Ramos (cell line): ENCODE data around the gene SORCS1.

ENCODE experiments used
- in situ Hi-C: fragments of 300-500 bp; cut with MboI; formaldehyde crosslinking; loops from one replicate; pipeline ENCODE4 v1.14.3; 2022; ENCODE audit warnings: low sequenced_read_pairs; ENCODE audit not compliant: unreplicated experiment

SORCS1 gene

DNA sequence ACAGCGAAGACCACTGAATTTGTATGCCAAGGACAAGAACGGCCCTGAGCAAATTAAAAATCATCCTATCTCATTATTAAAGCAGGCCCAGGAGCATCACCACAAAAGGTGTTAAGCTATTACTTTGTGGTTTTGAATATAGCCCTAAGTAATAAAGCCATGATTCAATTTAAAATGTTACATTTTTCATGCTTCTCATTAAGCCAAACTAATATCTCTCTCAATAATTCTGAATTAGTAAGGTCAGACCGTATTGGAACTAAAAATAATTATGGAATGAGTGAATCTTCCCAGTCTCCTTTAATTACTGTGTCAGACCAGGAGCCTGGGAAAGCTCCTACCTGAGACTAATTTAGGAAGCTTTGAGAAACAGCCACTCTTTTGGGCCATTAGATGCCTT, 162.4 kb downstream of the SORCS1 start:
- in situ Hi-C loops: no loop called here

DNA sequence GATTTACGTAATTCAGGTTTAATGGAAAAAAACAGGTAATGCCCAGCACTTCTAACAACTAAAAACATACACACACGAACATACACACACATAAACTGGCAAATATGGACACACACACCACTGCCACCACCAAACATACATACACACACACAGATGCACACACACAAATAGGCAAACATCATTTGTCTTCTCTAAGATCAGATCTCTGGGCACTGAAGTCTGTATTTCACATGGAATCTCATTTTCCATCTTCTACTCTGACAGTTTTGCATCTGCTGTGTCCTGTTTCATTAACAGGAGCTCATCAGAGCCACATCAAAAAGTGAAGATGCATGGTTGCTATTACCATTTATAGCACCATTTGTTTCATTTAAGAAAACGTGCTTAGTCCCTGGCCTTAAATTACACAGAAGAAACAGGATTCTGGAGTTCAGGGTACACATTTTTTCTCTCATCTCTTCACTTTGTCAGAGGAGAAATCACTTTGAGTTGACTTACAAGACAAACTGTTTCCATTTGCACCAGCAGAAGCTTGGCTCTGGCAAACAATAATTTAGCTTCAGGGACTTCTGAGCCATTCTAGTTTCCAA, 165.3 kb downstream of the SORCS1 start:
- in situ Hi-C loops: no loop called here

DNA sequence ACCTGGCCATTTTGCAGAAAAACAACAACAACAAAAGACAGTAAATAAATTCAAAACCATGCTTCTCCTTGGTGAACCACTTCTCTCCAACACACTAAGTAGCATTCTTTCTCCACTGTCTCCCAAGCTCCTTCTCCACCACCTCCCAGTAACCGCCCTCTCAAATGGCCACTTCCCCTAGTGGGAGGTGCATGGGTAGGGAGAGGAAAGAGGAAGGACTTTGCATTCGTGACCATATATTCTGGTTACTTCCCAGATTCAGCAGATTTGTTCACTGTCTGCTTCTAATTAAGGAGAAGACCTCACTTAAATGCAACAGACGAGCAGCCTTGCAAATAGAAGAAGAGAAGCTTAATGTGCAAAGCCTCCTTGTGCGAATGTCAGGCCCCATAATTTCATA, 166.8 kb downstream of the SORCS1 start:
- in situ Hi-C loops: no loop called here

DNA sequence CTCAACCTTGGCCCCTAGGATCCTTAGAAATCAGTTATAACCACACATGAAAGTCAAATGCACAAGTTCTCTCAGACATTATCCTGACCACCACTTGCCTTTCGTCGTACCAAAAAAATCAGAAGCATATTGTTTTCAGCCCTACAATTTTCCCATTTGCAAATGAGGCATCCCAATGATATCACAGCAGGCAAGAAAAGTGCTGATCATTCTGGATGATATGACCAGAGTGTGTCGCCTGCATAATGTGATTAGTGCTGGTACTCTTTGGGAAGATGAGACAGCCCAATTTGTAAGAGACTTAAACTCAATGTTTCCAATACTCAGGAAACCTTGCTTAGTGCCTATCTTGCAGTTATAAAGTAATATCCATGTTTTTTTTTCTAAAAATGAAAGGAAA, 168.0 kb downstream of the SORCS1 start:
- in situ Hi-C loops: no loop called here

DNA sequence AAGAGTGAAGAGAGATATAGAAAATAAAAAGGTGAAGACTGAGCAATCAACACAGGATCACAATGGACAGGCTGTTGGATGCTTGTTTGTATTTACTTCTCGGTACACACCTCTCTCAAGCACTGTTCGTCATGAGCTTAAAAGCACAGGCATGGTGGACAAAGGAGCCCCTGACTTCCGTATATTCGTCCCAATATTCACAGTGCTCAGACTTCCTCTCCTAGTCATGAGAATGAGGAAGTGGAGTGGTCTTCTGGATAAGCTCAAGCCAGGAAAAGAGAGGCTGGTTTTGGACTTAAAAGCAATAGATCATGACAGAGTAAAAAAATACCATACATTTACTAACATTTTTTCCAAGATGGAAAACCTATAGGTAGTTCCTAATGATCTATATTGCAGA, 172.5 kb downstream of the SORCS1 start:
- in situ Hi-C loops: no loop called here

DNA sequence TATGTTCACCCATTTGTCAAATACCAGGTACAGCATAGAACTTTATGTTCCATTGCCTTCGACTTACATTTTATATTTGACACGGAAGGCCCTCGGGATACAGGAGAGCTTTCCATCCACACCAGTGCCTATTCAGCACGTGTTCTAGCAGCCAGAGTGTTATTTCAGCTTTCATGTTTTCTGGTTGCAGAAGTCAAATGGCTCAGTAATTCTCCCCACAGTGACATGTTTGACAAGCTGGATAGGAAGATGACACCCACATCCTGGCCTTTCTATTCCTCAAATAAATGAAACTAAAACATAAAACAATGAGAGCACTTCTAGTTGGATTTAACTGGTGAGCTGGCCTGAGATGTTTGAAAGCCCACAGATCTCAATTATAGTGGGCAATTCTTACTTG, 173.4 kb downstream of the SORCS1 start:
- in situ Hi-C loops: no loop called here

DNA sequence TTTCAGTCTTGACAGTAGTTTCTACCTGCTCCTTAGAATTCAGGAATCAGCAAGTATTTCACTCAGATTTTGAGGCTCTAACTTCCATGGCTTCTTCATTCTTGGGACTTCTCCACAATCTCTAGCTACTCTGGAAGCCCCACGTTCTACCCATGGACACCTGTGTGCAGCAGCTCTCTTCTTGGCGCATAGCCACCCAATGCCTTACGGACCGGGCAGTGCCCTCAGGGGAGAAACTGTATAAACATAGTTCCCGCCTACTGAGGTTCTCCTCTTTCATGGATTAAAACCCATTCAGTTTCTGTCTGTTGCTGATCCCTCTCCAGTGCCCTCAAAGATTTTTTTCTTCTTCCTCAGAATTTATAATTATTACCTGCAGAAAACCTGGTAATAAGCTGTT, 177.1 kb downstream of the SORCS1 start:
- in situ Hi-C loops: no loop called here

DNA sequence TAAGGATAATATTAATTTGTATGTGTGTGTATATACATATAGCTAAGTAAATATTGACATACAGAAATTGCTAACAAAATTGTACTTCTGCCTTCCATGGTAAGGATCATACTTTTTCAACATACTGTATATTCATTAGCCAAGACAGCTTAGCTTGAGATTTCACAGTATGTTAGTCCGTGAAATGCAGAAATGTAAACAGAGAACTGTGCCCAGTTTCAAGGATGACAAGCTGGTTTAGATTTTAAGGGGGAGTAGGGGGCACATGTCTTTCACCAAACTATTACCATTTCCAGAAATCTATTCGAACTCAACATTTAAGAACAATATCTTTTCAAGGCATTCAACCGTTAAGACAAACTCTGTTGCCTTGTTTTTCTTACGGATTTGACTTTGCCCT, 182.2 kb downstream of the SORCS1 start:
- in situ Hi-C loops: no loop called here

DNA sequence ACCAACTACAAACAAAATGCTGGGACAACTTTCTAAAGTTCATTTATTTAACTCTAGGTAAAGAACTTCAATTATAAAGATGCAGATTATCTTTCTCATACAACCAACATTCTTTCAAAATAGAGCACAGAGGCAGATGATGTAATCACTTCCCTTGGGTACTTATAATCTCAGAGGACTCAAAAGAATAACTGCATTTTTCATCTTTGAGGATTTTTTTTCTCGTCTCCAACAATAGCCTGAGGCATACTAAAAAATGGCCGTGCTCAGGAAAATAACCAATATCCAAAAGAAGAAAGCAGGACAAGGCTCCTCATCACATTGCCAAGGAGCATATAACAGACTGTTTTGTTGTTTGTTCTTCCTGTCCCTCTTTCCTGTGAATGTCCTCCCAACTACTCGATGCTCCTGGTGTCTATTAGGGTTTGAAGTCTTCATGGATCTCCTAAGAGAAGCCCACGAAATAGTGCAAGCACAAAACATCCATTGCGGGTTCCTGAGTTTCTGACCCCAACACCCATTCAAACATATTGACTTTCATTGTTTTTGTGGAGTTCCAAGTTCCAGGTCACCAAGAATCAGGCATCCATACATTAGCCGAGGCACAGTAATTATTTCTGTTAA, 182.9 kb downstream of the SORCS1 start:
- in situ Hi-C loops: no loop called here

DNA sequence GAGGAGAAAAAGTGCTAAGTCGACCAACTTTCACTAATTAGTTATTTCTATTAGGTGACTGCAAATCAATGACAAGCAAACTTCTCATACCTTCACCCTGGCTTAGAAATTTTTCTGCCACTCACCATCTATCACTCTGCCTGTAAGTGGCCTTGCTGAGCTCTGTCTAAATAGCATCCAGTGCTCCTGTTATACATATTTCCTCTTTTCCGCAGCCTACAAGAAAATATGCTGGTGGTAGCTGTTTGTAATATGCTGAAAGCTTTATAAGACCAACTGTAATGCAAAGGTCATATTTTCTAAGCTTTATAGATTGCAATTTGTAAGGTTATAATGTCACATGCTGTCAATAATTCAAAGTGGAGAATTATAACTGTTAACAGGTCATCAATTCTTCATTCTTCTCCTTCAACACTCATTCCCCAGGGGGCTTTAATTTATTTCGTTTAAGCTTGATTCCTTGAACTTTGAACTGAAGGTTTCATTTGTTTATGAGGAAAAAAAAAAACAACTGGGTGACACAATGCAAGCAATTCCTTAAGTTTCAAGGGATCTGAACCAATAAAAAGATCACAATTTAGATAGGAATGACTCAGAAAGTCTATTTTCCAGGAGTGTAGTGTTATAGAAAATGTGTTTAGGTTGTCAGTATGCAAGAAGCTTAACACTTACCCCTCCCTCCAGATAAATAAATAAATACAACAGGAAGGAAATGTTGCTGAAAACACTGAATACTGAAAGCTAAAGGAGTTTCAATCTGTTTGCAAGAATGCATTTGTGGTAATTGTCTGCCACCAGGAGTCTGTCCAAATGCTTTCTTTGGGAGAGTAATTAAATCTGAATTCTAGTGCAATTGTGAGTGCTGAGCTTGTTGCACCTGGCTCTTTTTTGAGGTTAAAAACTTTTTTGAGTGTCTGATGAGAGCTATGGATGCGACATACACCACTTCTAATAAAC, 183.7 kb downstream of the SORCS1 start:
- in situ Hi-C loops: no loop called here

DNA sequence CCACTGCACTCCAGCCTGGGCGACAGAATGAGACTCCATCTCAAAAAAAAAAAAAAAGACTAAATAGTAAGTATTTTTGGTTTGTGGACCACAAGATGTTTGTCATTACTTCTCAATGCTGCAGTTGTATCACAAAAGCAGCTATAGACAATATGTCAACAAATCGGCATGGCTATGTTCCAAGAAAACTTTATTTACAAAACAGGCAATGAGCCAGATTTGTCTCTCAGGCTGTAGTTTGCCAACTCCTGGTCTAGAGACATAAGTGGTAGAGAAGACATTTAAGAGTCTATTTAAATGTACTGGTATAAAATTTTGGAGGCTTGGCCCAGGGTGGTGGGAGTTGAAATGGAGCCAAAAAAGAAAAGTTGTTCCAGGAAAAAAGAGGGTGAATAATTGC, 185.8 kb downstream of the SORCS1 start:
- in situ Hi-C loops: no loop called here

DNA sequence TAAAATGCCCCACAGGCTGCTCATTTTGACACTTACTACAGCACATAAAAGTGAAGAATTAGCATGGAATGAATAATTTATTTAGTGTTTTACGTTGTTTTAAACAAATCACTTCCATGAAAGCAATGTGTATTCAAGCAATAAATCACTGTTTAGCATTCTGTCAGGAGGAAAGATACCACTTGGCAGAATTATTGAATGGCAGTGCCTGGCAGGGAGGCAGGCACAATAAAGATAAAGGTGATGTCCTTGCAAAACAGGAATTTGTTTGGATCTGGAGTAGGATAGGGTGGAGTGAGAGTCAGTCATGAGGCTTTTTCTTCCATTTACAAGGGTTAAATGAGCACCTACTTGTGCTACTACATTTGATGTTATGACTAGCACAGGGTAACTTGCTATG, 190.8 kb downstream of the SORCS1 start:
- in situ Hi-C loops: no loop called here

DNA sequence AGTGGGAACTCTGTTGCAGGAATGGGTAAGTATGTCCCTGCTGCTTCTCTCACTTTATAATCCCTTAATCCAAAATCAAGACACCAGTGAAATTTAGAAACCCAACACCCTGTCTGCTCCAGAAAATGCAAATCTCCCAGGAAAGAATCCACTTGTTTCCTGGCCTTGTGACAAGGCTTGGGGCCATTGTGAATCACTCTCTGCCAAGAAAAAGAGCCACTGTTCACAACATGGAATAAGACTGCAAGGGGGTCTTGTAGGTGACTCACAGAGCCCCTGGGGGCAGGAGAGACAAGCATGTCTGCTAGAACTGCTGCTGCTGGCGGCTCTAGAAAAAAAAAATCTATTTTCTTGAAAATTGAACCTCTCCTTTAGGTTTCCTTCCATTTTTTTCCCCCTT, 191.2 kb downstream of the SORCS1 start:
- in situ Hi-C loops: no loop called here

DNA sequence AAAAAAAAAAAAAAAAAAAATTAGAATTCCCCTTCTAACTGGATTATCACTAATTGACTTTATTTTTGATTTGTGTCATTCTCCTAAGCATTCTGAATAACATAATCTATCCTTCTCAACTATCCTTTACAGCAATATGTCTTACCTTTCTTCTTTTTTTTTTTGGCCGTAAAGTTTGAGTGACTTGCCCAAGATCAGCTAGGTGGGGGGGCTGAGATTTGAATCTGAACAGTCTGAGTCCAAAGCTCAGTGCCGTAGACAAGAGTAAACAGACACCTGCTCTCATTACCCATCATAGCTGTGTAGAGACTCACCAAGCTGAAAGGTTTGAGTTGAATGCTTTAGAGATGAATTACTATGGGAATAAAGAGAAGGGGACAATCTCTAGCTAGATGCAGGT, 192.1 kb downstream of the SORCS1 start:
- in situ Hi-C loops: no loop called here

DNA sequence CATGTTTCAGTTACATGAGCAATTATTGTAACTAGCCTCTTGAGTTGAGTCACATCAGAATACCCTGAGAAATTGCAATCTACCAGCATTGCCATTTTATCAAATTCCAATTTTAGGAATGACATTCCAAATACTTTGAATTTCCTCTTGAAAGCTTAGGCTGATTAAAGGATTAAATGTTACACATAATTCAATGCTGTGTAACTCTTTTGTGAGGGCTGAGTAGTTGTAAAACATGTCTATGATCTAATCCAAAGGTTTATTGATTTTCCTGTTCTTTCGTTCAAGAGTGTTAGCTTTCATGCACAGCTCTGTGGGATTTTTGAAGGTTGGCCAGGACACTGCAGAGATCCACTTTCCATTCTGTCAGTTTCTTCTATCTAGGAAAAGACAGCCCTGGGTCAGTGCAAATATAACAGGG, 193.1 kb downstream of the SORCS1 start:
- in situ Hi-C loops: no loop called here

DNA sequence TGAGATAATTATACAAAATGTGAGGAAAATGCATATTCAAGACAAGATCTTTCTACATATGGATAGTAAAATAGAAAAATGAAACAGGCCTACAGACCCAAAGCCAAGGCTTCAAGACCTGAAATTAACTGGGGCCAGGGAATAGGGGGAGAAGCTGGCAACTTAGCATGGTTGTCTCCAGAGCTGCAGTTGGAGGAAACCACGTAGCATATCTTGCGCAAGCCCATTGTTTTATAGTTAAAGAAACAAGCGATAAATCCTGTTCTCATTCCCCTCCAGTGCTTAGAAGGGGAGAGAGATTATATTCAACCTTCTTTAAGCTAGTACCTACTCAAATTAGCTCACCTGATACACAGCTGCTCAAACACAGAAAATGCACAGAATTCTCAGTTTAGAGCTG, 197.1 kb downstream of the SORCS1 start:
- in situ Hi-C loops: no loop called here

DNA sequence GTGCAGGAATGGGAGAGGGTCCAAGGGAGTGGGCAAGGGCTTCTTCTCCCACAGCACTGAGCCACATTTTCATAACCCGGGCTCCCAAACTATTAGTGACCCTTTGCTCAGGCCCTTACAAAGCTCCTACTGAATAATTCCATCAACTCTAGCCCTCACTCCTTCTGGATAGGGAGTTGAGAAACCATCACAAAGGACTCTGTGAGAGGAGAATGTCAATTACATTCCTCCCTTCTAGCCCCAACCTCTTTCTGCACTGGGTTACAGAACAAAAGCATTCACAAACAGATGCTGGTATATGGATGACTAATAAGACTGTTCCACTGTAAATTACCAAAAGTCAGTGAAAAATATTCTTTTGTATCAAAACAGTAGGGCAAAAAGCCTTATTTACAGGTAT, 203.7 kb downstream of the SORCS1 start:
- in situ Hi-C loops: no loop called here

DNA sequence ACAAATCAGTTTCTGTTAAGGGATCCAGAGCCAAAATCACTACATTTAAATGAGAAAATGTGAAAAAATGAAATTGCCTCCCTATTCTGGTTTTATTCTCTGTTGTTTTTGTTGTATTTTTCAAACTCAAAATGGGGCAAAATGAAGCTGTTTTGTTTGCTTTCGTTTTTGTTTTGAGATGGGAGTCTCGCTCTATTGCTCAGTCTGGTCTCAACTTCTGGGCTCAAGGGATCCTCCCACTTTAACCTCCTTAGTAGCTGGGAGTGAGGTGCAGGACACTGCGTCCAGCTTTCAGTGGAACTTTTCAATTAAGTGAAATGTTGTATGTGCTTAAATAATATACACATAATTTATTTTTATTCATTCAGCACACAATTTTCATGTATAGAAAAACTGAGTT, 205.0 kb downstream of the SORCS1 start:
- in situ Hi-C loops: no loop called here

DNA sequence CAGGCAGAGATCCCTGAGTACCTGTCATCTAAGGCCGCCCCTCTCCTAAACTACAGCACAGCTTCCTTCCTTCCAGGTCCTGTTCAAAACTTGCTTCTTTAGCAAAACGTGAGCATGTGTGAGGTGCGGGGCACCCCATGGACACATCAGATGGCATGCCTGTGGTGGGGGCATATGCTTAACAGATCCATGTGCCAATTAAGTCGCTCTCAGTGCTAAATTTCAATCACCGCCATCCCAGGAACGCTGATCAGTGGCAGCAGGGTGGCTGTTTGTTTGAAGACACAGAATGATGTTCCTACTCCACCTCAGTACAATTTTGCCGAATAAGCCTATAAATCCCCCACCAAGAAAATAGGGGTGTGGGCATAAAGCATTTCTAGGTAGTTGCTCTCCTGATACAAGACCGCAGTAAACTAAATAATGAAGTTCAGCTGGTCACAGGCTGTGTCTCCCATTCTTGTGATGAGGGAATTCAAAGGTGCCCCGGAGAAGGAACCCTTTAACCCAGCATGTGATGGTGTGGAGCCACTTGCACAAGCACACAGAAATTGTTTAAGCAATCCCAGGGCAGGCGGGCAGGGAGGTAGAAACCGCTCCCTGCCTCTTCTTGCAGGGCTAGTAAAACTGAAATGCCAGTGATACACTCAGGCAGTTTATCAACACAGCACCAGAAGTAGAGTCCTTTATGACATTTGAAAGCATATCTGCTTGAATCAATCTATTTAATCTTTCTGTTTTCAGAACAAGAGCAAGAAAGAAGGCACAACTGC, 205.7 kb downstream of the SORCS1 start:
- in situ Hi-C loops: no loop called here

DNA sequence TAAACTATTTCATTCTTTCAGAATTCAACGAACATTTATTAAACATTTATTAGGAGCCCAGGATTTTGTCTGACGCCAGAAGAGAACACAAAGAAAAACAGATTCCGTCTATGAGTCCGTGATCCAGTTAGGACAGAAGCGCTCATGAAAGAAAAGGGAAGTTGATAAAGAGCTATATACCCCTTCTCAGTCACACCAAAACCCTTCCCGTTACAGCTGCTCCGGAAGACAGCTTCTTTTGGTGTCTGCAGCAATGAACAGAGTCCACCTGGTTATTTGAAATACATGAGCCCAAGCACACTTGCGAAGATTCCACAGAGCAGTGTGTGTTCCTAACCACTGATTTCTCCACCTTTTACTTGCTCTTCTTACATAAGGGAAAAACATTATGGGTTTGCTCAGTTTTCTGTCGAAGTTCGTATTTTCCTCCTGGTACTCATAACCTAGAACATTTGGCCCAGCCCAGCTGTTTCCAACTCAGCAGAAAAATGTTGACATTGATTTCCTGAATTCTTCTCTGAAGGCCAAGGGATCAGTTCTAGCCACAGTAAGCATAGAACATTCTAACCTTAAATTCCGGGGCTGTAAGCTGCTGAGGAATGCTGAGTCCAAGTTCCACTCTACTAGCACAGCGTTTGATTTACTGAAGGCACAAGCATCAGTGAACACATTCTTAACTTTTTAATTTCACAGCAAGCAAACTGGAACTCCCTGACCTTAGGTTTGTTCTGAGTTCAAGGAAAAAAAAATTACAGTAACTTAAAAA, 206.5 kb downstream of the SORCS1 start:
- in situ Hi-C loops: no loop called here
